GM23338 (cell line): ENCODE data around the gene CEP170B.

Experiments used
- CREB1 ChIP-seq: fragments of 250-450 bp; sonication (Bioruptor Pico); IDR thresholded peaks from 2 replicates; pipeline ENCODE4 v1.5.0; 2020; ENCODE audit warnings: low read depth, mild to moderate bottlenecking, moderate library complexity
- POLR2AphosphoS5 ChIP-seq: IDR thresholded peaks from 2 replicates; pipeline ENCODE4 v1.6.1; 2016; ENCODE audit warnings: antibody characterized with exemption, low read depth
- TF ChIP-seq, protein P1 (sequence below), 2 experiments: fragments of 200-600 bp in 1 of 2; sonication (generic) in 1 of 2; conservative IDR thresholded peaks; 2 replicates each; pipeline versions ENCODE4 v1.5.1 to v1.6.1; 2016 to 2017; ENCODE audit warnings: antibody characterized with exemption in 2 of 2, low read depth in 2 of 2, mild to moderate bottlenecking in 2 of 2, moderate library complexity in 1 of 2

DNA sequence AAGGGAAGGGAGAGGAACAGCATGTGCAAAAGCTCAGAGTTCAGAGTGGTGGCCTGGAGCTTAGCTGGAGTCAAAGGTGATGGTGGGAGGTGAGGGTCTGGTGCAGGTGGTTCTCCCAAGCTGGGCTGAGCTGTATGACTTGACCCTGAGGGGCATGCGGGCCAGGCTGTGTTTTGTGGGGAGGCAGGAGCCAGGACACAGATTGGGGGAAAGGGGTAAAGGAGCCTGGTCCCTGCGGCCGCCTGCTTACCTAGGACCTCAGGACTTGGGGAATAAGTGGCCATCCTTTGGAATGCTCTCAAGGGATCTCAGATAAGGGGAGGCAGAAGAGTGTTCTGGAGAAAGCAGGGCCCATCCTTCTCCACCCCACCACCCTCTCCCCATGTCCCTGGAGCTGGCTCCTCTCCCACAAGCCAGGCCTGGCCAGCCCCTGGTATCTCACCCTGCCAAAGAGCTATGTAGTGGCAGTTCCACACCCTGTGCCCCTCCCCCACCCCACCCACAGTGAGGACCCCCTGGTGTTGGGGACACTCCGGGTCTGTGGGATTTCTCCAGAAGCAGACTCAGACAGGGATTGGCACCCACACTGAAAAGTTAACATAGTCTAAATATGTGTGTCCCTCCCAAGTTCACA, 19.9 kb upstream of the CEP170B start:
- TF ChIP-seq, protein P1, sequence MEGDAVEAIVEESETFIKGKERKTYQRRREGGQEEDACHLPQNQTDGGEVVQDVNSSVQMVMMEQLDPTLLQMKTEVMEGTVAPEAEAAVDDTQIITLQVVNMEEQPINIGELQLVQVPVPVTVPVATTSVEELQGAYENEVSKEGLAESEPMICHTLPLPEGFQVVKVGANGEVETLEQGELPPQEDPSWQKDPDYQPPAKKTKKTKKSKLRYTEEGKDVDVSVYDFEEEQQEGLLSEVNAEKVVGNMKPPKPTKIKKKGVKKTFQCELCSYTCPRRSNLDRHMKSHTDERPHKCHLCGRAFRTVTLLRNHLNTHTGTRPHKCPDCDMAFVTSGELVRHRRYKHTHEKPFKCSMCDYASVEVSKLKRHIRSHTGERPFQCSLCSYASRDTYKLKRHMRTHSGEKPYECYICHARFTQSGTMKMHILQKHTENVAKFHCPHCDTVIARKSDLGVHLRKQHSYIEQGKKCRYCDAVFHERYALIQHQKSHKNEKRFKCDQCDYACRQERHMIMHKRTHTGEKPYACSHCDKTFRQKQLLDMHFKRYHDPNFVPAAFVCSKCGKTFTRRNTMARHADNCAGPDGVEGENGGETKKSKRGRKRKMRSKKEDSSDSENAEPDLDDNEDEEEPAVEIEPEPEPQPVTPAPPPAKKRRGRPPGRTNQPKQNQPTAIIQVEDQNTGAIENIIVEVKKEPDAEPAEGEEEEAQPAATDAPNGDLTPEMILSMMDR (conservative IDR thresholded peaks at IDR 0.05; ENCODE audit: low read depth in 2 of 2): no peak
- TF ChIP-seq POLR2AphosphoS5: no peak
- no peak for TF ChIP-seq CREB1
